Activated T-helper 9 cell treated with anti-CD3 and anti-CD28 coated beads, Interleukin-2, amount 50 U/mL, for 16 hours (primary cell): Measurements from ENCODE around the gene ACER1.
"Not testable (repeated sequence)": the region's sequence is repeated elsewhere in the genome, so short reads cannot be mapped to it uniquely, and the experiment has no call there.

ENCODE experiments used
- DNase-seq: peaks from one replicate; pipeline ENCODE4 v3.0.0-alpha.2; 2020; ENCODE audit warnings: low read depth

ACER1 gene

DNA sequence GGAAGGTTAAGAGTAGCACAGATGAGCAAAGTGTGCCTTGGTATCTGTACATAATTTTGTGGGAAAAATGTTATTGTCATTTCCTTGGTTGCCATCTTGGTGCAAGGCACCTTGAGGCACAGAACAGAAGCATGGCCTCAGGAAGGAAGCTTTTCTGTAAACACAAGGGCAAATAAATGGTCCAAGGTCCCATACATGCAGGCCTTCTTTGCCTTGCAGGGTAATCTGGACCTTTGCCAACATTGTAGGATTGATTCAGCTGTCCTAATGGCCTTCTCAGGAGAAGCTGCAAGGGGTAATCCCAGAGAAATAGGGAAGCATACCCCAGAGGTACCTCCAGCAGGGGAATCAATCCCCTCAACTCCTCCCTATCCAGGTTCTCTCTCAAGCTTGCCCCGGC, 44.7 kb downstream of the ACER1 start:
- no peak for DNase-seq

DNA sequence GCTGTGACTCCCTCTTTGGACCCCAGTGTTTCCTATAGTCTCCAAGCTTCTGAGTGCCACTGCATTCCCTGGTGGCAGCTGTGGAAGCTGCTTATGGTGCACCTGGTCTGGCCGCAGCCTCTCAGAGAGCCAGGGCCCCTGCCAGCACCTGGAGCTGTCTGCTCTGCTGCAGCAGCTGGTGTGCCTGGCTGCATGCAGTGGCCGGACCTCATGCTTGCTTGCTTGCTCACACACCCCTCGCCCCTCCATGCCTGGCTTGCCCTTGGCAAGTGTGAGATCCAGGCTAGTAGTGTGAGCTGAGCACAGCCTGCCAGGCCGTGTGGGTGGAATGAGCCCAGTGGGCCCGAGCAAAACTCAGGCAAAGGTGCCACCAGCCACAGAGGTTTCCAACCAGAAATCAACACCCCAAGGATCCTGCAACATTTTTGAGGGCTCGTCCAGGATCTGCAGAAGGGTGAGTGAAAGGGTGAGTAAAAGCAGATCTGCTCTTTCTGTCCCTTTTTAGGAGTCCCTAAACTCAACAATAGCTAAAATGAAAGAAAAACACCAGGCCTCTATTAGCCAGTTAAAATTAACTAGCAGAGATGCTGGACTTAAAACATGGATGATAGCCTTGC, 46.0 kb downstream of the ACER1 start:
- DNase-seq, result no peak

DNA sequence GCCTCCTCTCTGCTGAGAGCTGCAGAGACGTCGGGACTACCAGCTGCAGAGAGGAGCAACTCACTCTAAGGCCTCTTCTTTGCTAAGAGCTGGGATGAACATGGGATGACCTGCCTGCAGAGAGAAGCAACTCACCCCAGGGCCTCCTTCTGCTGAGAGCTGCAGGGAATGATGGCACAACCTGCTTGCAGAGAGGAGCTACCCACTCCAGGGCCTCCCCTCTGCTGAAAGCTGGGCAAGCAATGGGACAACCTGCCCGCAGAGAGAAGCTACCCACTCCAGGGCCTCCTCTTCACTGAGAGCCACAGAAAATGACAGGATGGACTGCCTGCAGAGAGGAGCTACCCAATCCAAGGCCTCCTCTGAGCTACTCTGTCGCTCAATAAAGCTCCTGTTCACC, 46.7 kb downstream of the ACER1 start:
- no peak for DNase-seq

DNA sequence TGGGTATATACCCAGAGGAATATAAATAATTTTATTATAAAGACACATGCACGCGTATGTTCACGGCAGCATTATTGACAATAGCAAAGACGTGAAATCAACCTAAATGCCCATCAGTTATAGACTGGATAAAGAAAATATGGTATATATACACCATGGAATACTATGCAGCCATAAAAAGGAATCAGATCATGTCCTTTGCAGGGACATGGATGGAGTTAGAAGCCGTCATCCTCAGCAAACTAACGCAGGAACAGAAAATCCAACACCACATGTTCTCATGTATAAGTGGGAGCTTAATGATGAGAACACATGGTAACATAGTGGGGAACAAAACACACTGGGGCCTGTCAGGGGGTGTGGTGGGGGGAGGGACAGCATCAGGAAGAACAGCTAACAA, 51.0 kb downstream of the ACER1 start:
- not testable (repeated sequence) for DNase-seq

DNA sequence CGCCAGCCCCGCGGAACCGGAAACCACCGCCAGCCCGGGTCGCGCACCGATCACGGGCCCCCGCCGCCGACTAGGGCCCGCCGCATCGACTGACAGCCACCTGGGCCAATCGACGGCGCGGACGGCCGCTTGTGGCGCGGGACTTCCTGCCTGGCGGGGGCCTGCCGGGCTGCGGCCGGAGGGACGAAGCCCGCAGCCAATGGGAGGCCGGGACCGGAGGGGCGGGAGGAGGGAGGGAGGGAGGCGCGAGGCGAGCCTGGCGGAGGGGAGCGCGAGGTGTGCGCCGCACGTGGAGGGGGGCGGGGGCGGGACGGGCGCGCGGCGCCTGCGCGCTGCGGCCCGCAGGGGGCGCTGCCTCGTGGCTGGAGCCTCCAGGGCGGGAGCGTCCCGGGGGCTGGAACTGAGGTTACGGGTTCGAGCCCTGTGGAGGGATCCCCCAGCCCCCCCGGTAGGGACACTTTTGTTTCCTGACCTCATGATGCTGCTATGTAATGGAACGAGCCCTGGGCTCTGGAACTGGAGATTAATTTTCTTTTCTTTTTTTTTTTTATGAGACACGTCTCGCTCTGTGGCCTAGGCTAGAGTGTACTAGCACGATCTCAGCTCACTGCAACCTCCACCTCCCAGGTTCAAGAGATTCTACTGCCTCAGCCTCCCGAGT, 53.4 kb downstream of the ACER1 start, which contains the start of gene MLLT1:
TSS of gene MLLT1 (minus strand) at position 45 of the 661 bp plus-strand sequence. CDS start 191 bp downstream, outside the sequence.
- peak; percentile 96 for DNase-seq

DNA sequence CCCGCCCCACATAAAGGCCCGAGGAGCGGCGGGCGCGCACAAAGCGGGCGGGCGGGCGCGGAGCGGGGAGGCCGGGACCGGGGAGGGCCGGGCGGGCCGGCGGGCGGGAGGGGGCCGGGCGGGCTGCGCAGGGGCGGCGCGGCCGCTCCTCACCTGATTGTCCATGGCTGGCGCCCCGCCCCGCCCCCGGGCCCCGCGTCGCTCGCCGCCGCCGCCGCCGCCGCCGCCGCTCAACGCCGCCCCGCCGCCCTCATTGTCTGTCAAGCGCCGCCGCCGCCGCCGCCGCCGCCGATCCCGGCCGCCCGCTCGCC, 53.8 kb downstream of the ACER1 start:
- no peak for DNase-seq

DNA sequence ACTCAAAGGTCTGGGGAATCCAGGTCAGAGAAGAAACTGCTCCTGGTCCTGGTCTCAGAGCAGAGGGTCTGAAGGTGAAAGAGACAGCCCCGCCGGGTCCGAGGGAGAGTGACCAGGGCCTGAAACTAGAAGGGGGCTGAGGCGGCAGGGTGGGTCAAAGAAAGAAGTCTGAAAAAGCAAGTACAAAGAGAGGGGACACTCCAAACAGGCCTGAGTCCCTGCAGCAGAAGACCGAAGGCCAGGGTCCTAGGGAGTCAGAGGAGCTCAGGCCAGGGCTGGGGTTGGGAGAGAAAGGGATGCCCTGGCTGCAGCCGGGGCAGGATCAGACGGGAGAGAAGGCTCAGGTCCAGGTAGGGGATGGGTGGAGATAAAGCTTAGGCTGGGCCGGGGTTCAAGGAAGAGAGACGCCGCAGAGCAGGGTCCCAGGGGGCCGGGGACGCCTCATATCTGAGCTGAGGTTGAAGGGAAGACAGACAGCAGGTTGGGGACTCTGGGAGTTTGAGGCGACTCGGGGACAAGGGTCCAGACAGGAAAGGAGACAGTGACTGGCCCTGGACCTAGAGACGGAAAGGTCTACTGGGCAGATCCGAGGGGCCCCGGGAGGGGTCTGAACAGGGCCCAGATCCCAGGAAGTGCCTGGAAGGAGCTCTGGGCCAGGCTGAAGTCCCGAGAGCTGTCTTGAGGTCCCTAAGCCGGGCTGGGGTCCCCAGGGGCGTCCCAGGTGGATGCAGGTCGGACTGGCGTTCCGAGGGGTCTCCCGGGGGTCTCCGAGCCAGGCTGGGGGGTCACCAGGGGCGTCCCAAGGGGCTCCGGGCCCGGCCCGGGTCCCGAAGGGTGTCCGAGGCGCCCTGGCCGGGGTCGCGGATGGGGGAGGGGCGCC, 54.4 kb downstream of the ACER1 start:
- no peak for DNase-seq

DNA sequence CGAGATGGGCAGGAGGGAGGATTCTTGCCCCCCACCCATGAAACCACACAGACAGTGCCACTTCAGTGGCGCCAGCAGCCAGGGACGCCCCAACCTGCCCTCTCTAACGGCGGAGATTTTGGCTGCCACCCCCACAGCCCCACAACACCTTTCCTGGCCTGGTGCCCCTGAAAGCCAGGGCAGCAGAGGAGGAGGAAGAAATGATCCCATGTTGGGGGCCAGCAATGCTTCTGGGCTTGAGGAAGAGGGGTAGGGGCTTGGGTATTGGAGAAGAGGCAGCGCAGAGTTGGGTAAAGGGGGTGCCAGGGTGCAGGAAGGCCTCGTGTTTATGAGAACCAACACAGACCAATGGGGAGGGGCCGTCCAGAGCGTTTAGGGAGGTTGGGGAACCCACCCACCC, 55.4 kb downstream of the ACER1 start:
- no peak for DNase-seq

DNA sequence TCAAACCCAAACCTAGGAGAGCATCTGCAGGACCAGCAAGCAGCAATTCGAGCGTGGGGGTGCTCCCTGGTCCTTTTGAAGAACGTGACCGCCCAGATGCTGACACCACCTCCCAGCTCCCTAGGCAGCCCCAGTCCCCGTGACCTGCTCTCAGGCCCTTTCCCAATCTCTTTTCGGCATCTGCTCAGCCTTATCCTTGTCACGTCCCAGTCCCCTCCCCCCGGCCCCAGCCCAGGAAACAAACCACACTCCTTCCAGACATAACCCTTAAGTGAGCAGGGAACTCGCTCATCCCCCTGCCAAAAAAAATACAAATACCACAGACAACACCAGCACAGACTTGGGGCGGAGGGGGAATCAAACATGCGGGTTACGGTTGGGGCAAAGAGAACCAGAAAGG, 57.0 kb downstream of the ACER1 start:
- DNase-seq, result no peak

DNA sequence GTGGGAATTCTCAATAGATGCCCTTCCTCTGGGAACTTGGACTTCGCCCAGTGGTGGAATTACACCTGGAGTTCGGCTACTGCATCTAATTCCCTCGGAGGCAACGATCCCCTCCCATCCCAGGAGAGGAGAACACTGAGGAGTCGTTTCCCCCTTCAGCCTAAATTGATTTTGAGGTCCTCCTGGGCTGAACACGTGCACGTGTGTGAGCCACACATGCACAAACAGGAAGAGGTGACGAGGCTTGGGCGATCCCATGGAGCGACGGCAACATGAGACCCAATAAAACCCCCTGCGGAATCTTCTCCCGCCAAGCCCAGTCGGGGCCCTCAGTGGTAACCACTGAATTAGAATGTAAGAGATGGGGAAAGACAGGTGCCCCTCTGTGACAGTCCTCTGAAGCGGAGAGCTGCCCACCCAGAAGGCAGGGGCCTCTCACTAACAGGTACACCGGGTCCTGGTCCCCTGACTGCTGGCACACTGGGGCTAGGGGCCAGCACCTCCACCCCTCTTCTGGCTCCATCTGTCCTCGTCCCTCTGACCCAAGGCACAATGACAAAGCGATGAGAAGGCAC, 58.2 kb downstream of the ACER1 start:
- no peak for DNase-seq

DNA sequence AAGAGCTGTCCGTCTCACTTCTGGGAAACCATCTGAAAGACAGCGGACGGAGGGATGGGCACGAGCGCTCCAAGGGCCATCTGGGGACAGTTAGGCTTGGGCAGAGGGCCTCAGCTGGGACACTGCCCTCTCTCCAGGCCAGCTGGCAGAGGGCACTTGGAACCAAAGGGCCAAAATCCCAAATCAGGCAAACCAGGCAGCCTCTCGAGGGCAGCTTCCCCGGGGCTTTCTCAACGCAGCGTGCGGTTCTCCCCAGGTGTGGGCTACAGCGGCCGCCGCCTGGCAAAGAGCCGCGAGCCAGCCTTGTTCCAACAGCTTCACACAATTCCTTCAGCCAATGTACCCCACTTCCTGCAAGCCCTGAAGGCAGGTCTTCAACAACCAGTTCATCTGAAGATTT, 58.7 kb downstream of the ACER1 start:
- DNase-seq, result no peak

DNA sequence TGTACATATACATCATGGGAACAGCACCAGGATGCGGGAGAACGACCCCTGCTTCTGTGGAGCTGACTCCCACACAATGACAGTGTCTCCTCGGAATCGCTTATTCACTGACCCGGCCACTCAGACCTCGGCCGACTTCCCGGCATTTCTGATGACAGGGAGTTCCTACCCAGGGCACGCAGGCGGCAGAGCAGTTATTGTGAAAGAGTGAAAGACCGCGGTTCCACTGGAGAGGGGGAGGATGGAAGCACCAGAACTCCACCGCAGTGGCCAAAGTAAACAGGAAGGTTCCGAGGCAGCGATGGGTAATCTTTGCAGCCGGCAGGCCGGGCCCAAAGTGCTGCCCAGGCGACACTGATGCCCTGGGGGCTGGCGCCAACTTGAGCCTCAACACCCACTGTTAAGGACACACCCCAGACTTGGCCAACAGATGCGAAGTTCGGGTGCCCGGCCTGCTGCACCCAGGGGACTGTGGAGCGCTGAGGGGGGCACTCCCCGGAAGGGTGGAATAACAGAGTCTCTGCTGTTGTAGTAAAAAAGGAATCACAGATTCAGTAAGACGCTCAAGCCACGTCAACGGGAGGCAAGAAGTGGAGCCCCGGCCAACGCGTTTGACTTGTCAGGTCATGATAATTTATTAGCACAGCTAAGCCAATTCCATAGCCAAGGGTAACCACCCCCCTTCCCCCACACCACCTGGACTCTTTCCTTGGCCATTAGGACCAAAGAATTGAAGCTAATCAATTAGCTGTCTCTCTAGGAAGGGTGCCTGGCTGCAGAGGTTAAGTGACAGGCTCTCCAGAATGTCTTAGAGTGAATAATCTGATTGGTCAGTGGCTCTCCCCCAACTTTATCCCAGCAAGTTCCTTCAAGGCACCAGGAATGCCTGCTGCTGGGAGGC, 59.5 kb downstream of the ACER1 start:
- DNase-seq, result no peak

DNA sequence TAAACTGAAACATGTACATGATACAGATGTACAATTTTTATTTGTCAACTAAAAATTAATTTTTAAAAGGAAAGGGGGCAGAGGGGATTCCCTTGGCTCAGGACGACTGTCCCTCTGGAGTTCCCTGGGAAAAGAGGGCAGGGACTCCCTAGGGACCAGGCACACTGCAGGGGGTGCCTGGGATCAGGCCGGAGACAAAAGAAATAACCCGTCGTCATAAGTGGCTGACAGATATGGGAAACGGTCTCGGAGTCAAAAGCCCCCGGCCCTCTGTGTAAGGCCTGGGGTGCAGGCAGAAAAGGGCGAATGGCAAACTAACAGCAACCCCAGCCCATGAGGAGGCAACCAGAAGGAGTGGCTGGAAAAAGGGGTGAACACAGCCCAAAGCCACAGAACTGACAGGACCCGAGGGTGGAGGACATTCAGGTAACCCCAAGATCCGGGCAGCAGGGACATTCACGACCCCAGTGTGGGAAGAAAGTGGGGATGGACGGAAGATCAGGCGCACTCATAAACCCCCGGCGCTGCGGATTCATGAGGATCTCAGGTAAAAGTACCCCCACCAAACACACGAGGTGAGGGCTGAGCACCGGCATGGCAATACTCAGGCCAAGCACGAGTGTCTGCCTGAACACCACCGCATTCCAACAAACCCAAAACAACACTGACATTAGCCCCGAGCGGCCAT, 60.4 kb downstream of the ACER1 start:
- no peak for DNase-seq

DNA sequence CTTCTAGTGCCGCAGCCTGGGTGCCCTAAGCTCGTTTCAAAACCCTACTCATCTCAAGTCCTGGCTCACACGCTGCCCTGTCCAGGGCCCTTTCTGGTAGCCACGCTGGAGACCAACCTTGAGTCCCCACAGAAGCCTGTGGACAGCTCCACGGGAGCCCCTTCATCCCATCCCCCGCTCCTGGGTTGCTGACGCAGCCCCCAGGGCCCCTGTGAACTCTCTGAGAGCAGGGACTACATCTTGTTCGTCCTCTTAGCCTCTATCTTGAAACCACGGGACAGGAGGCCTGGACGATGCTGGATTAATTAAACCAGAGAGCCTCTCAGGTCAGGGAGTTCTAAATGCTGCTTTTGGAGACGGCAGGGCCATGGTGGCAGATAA, 61.0 kb downstream of the ACER1 start:
- no peak for DNase-seq

DNA sequence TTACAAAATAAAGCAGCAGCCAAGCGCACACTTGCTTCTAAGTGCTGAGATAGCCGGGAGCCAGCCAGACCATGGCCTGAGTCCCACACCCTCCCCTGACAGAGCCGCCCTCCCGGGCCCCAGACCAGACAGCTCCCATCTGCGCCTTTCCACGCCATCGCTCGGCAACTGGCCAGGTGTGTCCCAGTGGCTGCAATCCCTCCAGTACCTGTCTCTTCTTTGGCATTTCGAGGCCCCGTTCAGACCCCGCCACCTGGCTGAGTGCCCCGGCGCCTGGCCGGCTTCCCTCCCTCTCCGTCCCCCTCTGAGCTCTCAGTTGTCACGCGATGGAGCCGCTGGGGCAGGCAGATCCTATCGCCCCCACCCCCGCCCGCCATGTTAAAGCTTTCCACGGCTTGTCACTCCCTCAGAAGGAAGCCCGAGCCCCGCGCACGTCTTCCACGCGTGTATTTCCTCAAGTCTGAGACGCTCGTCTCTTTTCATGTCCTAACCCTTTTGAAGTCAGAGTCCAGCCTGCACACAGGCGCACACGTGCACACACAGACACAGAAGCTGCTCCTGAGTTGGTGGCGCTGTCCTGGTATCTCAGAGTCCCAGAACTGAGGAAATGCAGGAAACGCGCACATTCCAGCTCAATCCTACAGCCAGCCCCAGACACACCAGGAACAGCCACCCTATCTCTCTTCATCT, 61.5 kb downstream of the ACER1 start:
- DNase-seq, result no peak

DNA sequence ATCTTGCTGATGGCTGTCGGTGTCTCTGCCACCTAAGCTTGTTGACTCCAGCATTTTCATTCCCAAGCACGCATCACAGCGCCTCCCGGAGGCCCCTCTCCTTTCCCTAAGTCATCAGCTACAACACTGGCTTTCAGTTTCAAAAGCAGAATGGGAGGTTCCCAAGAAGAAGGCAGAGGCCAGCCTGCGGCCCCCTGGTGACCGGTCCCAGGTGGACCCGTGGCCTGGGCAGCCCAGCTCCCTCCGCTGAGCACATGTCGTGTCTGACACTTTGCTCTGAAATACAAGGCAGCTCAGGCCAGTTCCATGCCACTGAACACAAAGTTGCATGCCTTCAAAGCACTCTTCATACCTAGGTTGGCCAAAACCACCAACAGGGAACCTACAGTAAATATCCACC, 62.2 kb downstream of the ACER1 start:
- no peak for DNase-seq

DNA sequence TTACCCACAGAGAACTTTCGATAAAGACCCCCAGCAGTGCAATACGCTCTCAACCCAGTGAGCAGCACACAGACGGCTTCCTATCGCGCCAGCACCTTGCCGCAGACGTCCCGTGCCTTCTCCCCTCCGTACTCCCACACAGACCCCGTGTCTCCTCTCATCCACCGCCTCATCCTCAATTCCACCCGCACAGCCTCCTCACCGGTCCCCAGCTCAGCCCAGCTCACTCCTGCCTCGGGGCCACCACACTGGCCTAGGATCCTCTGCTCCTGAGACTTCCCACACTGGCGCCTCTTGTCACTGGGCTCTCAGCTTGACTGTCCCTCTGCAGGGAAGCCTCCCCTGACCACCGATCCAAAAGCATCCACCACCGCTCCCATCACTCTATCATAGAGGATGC, 62.6 kb downstream of the ACER1 start:
- DNase-seq, result no peak

DNA sequence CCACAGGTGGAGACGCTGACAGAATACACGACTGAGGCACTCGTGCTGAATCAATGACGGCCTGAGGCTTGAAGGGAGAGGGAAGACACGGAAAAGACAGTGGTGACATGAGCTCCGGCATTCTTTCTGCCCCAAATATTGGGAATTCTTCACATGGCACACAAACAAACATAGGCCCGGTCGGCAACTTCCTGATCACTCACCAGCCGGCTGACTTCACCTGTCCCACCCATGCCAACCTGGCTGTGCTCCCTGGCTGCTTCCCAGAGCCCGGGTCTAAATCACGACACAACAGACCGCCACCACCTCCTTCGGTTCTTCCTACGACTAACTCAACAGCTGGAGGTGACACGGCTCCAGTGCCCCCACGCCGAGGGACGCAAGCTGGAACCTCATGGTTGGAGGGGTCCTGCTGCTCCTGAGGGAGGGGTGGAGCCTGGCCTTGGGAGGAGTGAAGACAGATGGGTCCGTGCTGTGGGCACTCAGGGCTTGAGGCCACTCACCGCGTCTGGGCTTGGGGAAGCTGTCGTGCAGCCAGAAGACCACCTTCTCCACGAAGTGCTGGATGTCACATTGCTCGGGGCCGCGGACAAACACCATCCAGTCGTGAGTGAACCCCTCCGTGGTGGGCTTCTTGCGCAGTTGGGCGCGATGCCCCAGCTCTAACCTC, 63.2 kb downstream of the ACER1 start:
- no peak for DNase-seq

DNA sequence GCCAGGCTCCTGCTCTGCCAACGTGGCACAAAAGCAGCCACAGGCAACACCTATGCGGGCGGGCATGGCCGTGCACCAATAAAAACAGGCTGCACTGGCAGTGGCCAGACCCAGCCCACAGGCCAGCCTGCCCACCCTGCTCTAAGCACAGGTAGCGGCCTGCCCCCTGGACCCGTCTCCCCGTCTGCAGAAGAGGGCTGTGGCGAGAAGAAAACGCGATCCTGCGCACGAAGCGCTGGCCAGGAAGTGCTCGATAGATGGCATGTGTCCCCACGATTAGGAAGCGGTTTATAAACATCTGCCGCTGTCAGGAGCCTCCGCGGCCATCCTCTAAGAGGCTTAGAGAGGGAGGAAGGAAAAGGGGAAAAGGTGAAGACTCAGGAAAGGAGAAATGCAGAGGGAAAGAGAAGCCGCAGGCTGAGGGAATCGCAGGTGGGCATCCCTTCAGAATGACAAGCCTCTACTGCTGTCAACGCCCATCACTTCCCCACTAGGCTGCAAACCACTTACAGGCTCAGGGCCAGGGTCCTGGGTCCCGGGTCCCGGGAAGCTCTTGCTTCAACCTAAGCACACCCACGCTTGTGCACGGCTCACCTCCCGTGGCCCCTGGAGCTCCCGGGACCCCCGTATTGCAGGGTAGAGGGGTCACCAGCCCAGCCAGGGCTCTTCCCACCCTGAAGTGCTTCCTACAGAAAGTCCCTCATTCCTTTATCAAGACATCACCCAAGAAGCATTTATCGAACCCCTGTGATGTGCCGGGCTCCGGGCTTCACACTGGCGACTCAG, 64.1 kb downstream of the ACER1 start:
- no peak for DNase-seq
